HepG2 (cell line): ENCODE results near the gene FREM3. TPM values are rescaled to one million over a fixed set of nuclear protein-coding genes. Genes with fewer than 3 reads are reported as not detected.

Experiments
- ATF1 ChIP-seq: IDR thresholded peaks from 2 replicates; pipeline ENCODE4 v1.6.1; 2016; ENCODE audit warnings: mild to moderate bottlenecking, control low read depth
- CBX5 ChIP-seq: sonication (generic); formaldehyde crosslinking; IDR thresholded peaks from 2 replicates; pipeline ENCODE4 v1.4.0; 2020; ENCODE audit warnings: missing genetic modification reagents, borderline replicate concordance
- HNRNPH1 ChIP-seq: fragments of 200-400 bp; formaldehyde crosslinking; optimal IDR thresholded peaks from 2 replicates; pipeline ENCODE3; 2017; ENCODE audit warnings: mild to moderate bottlenecking, low read depth, low read length
- JDP2 ChIP-seq: sonication (generic); formaldehyde crosslinking; IDR thresholded peaks from 2 replicates; pipeline ENCODE4 v1.8.1; 2022; ENCODE audit warnings: missing genetic modification reagents, borderline replicate concordance
- KDM3A ChIP-seq: IDR thresholded peaks from 2 replicates; pipeline ENCODE4 v1.6.1; 2018; ENCODE audit warnings: low read depth, missing compliant biosample characterization
- KMT2A ChIP-seq: sonication (generic); formaldehyde crosslinking; IDR thresholded peaks from 2 replicates; pipeline ENCODE4 v1.4.0; 2020; ENCODE audit warnings: missing genetic modification reagents
- MEF2D ChIP-seq: sonication (generic); formaldehyde crosslinking; IDR thresholded peaks from 2 replicates; pipeline ENCODE4 v1.5.1; 2020; ENCODE audit warnings: mild to moderate bottlenecking, missing genetic modification reagents
- NFYC ChIP-seq: IDR thresholded peaks from 2 replicates; pipeline ENCODE4 v1.6.1; 2016; ENCODE audit warnings: missing genetic modification reagents, missing compliant biosample characterization
- PHF21A ChIP-seq: sonication (generic); formaldehyde crosslinking; IDR thresholded peaks from 2 replicates; pipeline ENCODE4 v1.5.0; 2020; ENCODE audit warnings: mild to moderate bottlenecking, missing genetic modification reagents
- REXO4 ChIP-seq: sonication (generic); formaldehyde crosslinking; IDR thresholded peaks from 2 replicates; pipeline ENCODE4 v1.8.0; 2022; ENCODE audit warnings: missing genetic modification reagents, mild to moderate bottlenecking, borderline replicate concordance
- SRSF9 ChIP-seq: fragments of 200-400 bp; formaldehyde crosslinking; IDR thresholded peaks from 2 replicates; pipeline ENCODE4 v1.6.1; 2018; ENCODE audit warnings: borderline replicate concordance, mild to moderate bottlenecking, low read depth, low read length; ENCODE audit not compliant: insufficient read depth, poor library complexity, severe bottlenecking
- SSRP1 ChIP-seq: IDR thresholded peaks from 2 replicates; pipeline ENCODE4 v1.6.1; 2016; ENCODE audit warnings: control low read depth
- TARDBP ChIP-seq: sonication (generic); formaldehyde crosslinking; IDR thresholded peaks from 2 replicates; pipeline ENCODE4 v1.8.0; 2022; ENCODE audit warnings: mild to moderate bottlenecking, missing genetic modification reagents
- XRCC5 ChIP-seq: fragments of 200-400 bp; formaldehyde crosslinking; optimal IDR thresholded peaks from 2 replicates; pipeline ENCODE3; 2017; ENCODE audit warnings: mild to moderate bottlenecking, low read length
- ZNF317 ChIP-seq: sonication (generic); formaldehyde crosslinking; IDR thresholded peaks from 2 replicates; pipeline ENCODE4 v1.5.0; 2020; ENCODE audit warnings: mild to moderate bottlenecking, missing genetic modification reagents
- ZNF441 ChIP-seq: sonication (generic); formaldehyde crosslinking; IDR thresholded peaks from 2 replicates; pipeline ENCODE4 v1.7.0; 2021; ENCODE audit warnings: missing genetic modification reagents, borderline replicate concordance
- ZNF557 ChIP-seq: sonication (generic); formaldehyde crosslinking; IDR thresholded peaks from 2 replicates; pipeline ENCODE4 v1.4.0; 2020; ENCODE audit warnings: missing genetic modification reagents
- ZNF672 ChIP-seq: sonication (generic); formaldehyde crosslinking; IDR thresholded peaks from 2 replicates; pipeline ENCODE4 v1.8.1; 2022; ENCODE audit warnings: missing genetic modification reagents
- ZNF781 ChIP-seq: sonication (generic); formaldehyde crosslinking; IDR thresholded peaks from 2 replicates; pipeline ENCODE4 v1.5.1; 2020; ENCODE audit warnings: borderline replicate concordance, mild to moderate bottlenecking, missing genetic modification reagents; ENCODE audit errors: not compliant biosample characterization
- polyA plus RNA-seq, 8 experiments: library from polyadenylated mRNA; depleted of rRNA in 3 of 8; stranded (reverse) in 7 of 8; unstranded in 1 of 8; fragments of >200 nt; fragmentation: Illumina TruSeq in 4 of 8; extraction: Trizol in 4 of 8; gene quantifications; 2 replicates each; pipeline versions ENCODE4 v1.2.1 to v1.2.3, GENCODE V29; 2011 to 2016; ENCODE audit warnings: low read depth in 4 of 8, missing spikeins in 1 of 8, mixed read lengths in 1 of 8; ENCODE audit not compliant: insufficient read depth in 1 of 8
- total RNA-seq, 5 experiments: library from RNA; depleted of rRNA; stranded (reverse); fragments of >200 nt; fragmentation: Illumina TruSeq; extraction: Trizol; gene quantifications; 2 replicates each; pipeline ENCODE4 v1.2.3, GENCODE V29; 2016; ENCODE audit warnings: low read depth in 1 of 5
- TF ChIP-seq, protein P1 (sequence below): sonication (generic); formaldehyde crosslinking; IDR thresholded peaks from 2 replicates; pipeline ENCODE4 v1.5.1; 2020; ENCODE audit warnings: missing genetic modification reagents, mild to moderate bottlenecking, borderline replicate concordance
- TF ChIP-seq, protein P2 (sequence below): sonication (generic); formaldehyde crosslinking; conservative IDR thresholded peaks from 2 replicates; pipeline ENCODE4 v1.5.0; 2020; ENCODE audit warnings: missing genetic modification reagents
- TF ChIP-seq, protein P3 (sequence below): sonication (generic); formaldehyde crosslinking; conservative IDR thresholded peaks from 2 replicates; pipeline ENCODE4 v1.4.0; 2020; ENCODE audit warnings: missing genetic modification reagents
- TF ChIP-seq, protein P4 (sequence below): sonication (generic); formaldehyde crosslinking; IDR thresholded peaks from 2 replicates; pipeline ENCODE4 v1.4.0; 2020; ENCODE audit warnings: missing genetic modification reagents

The FREM3 gene
- total and polyA plus RNA-seq, 2 of the 13 experiments (the other 11 are each of a cell fraction or from before 2014, with no cell fraction given) = not detected

DNA sequence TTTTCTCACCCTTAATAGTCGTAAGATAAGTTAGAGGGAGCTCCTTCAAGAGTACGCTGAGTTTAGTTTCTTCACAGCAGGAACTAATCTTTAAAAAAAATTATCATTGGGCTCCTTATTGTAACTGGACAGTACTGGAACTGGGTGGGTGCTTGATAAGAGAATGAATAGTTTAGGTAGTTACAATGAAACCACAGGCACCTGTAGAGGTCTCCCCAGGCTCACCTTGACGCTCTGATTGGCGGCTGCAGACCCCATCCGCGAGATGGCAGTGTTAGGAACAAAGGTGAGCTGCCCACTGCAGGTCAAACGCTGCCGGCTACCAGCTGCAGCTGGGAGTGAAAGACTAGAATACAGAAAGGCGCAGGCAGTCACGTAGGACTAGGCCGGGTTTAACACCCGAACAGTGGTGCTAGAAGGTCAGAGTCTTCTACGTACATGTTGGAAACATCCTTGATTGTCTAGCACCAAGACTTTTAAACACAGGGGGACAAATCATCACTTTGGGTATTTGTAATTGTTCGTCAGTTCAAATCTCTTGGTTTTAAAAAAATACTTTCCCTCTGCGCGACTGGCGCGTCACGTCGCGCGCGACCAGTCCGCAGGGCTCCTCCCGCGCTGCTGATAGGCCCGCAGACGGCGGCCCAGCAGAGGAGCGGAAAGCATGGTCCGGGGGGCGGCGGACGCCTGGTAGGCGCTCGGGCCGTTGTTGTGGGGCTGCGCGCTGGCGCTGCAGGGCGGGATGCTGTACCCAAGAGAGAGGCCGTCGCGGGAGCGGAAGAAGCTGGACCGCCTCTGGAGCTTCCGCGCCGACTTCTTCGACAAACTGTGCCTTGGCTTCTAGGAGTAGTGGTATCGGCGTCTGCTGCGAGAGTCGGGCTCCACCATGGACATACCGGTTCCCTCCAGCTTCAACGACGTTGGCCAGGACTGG lies 141.4 kb downstream of the FREM3 start (continued):
- TF ChIP-seq KDM3A (peak; percentile 41; the same call in 1 of the 2 replicates), REXO4 (no peak), ZNF672 (CRISPR knock-in tag) (no peak), ZNF781 (CRISPR knock-in tag) (peak; percentile 59), PHF21A (CRISPR knock-in tag) (peak; percentile 46; the same call in 1 of the 2 replicates), NFYC (CRISPR knock-in tag) (peak; percentile 26), ATF1 (CRISPR knock-in tag) (peak; percentile 87), ZNF557 (CRISPR knock-in tag) (no peak), SRSF9 (no peak), ZNF441 (CRISPR knock-in tag) (no peak), JDP2 (CRISPR knock-in tag) (no peak), HNRNPH1 (no peak), TARDBP (CRISPR knock-in tag) (peak; percentile 65; the same call in 1 of the 2 replicates), KMT2A (CRISPR knock-in tag) (peak; percentile 25; the same call in 1 of the 2 replicates), ZNF317 (CRISPR knock-in tag) (peak; percentile 37), SSRP1 (CRISPR knock-in tag) (no peak), MEF2D (CRISPR knock-in tag) (0 out of 2 replicates have a peak, but pooled peaks have one; percentile 12), XRCC5 (peak; percentile 91), CBX5 (peak; percentile 80; the same call in 1 of the 2 replicates)
- TF ChIP-seq, protein P1, sequence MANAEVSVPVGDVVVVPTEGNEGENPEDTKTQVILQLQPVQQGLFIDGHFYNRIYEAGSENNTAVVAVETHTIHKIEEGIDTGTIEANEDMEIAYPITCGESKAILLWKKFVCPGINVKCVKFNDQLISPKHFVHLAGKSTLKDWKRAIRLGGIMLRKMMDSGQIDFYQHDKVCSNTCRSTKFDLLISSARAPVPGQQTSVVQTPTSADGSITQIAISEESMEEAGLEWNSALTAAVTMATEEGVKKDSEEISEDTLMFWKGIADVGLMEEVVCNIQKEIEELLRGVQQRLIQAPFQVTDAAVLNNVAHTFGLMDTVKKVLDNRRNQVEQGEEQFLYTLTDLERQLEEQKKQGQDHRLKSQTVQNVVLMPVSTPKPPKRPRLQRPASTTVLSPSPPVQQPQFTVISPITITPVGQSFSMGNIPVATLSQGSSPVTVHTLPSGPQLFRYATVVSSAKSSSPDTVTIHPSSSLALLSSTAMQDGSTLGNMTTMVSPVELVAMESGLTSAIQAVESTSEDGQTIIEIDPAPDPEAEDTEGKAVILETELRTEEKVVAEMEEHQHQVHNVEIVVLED (CRISPR knock-in tag) = peak; percentile 36; the same call in 1 of the 2 replicates
- TF ChIP-seq, protein P2, sequence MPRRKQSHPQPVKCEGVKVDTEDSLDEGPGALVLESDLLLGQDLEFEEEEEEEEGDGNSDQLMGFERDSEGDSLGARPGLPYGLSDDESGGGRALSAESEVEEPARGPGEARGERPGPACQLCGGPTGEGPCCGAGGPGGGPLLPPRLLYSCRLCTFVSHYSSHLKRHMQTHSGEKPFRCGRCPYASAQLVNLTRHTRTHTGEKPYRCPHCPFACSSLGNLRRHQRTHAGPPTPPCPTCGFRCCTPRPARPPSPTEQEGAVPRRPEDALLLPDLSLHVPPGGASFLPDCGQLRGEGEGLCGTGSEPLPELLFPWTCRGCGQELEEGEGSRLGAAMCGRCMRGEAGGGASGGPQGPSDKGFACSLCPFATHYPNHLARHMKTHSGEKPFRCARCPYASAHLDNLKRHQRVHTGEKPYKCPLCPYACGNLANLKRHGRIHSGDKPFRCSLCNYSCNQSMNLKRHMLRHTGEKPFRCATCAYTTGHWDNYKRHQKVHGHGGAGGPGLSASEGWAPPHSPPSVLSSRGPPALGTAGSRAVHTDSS (CRISPR knock-in tag) = no peak
- TF ChIP-seq, protein P3, sequence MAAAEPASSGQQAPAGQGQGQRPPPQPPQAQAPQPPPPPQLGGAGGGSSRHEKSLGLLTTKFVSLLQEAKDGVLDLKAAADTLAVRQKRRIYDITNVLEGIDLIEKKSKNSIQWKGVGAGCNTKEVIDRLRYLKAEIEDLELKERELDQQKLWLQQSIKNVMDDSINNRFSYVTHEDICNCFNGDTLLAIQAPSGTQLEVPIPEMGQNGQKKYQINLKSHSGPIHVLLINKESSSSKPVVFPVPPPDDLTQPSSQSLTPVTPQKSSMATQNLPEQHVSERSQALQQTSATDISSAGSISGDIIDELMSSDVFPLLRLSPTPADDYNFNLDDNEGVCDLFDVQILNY (CRISPR knock-in tag) = no peak
- TF ChIP-seq, protein P4, sequence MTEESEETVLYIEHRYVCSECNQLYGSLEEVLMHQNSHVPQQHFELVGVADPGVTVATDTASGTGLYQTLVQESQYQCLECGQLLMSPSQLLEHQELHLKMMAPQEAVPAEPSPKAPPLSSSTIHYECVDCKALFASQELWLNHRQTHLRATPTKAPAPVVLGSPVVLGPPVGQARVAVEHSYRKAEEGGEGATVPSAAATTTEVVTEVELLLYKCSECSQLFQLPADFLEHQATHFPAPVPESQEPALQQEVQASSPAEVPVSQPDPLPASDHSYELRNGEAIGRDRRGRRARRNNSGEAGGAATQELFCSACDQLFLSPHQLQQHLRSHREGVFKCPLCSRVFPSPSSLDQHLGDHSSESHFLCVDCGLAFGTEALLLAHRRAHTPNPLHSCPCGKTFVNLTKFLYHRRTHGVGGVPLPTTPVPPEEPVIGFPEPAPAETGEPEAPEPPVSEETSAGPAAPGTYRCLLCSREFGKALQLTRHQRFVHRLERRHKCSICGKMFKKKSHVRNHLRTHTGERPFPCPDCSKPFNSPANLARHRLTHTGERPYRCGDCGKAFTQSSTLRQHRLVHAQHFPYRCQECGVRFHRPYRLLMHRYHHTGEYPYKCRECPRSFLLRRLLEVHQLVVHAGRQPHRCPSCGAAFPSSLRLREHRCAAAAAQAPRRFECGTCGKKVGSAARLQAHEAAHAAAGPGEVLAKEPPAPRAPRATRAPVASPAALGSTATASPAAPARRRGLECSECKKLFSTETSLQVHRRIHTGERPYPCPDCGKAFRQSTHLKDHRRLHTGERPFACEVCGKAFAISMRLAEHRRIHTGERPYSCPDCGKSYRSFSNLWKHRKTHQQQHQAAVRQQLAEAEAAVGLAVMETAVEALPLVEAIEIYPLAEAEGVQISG (CRISPR knock-in tag) = peak; percentile 97
